Epithelial cell of prostate (primary cell): ENCODE results near the gene RBBP6.
A peak's percentile ranks its signal among the peaks of the same experiment; 100 is the strongest.
"Not testable (repeated sequence)": the region's sequence is repeated elsewhere in the genome, so short reads cannot be mapped to it uniquely, and the experiment has no call there.

ENCODE experiments used
- DNase-seq: peaks from one replicate; pipeline ENCODE4 v3.0.0-alpha.2; 2011; ENCODE audit warnings: low read depth, low spot score
- H3K27ac ChIP-seq: fragments of 450-650 bp; 2 replicates; pipeline ENCODE4 v1.5.1; 2017; ENCODE audit warnings: mild to moderate bottlenecking

Gene RBBP6

DNA sequence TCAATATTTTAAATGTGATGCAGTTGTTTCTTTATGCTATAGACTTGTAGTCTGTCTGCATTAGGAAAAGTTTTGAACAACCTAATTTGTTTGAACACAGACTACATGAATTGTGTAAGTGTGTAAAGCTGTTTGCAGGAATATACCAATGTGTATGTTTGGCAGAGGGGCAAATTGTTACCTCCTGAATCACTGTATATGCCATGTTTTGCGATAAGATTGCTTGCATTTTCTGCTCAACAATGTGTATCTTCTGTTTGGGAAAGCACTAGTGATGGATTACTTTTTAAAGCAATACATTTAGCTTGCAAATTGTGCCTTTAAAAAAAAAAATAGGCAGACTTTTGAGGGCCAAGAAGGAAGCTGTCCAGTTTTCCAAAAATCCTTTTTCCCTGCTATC lies 14.6 kb downstream of the RBBP6 start:
- DNase-seq, result no peak
- no peak overlapping the region for H3K27ac ChIP-seq

DNA sequence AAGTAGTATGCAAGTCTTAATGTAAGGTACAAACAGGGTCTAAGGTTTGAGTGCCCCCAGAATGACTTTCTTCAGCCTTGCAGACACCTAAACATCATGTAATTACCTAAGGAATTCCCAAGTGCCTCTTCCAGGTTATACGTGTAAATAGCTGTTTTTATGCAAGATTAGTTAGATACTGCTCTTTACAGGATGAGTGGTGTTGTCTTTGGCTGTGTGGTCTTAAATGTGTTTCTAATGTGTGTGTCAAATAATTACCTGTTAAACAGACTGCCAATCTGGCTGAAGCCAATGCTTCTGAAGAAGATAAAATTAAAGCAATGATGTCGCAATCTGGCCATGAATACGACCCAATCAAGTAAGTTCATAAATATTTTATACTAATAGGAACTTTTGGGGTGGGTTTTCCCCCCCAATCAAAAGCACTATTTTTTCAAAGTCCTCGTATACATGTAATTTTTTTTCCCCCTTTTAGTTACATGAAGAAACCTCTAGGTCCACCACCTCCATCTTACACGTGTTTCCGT lies 16.0 kb downstream of the RBBP6 start:
- no peak overlapping the region for H3K27ac ChIP-seq
- no peak for DNase-seq

DNA sequence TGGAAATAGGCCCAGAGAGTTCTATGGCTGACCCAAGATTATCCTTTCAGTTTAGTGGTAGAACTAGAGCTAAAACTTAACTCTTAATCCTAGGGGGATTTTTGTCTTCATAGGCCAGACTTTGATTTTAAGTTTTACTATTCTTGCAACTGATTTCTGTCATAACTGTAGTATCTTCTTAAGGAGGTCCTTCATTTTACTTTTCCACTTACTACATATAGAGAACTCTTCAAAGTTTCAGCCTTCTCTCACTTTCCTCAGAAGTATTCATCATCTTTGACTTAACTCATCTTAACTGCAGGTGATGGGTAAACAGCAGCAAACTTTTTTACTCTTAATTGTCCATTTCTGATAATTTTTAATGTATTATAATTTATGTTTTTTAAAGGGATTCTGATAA lies 23.4 kb downstream of the RBBP6 start:
- no peak for DNase-seq
- H3K27ac ChIP-seq, result no peak overlapping the region

- DNase-seq, result no peak
- no peak overlapping the region for H3K27ac ChIP-seq
Measured at GRCh38 chr16:24568392-24568791, 29.0 kb downstream of the RBBP6 start.

- no peak for DNase-seq
- no peak overlapping the region for H3K27ac ChIP-seq
Measured at GRCh38 chr16:24571096-24571495, 31.7 kb downstream of the RBBP6 start.

DNA sequence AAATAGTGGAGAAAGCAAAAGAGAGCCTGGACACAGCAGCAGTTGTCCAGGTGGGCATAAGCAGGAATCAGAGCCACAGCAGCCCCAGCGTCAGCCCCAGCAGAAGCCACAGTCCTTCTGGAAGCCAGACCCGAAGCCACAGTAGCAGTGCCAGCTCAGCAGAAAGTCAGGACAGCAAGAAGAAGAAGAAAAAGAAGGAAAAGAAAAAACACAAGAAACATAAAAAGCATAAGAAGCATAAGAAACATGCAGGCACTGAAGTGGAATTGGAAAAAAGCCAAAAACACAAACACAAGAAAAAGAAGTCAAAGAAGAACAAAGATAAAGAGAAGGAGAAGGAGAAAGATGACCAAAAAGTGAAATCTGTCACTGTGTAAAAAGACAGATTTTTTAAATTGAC lies 32.7 kb downstream of the RBBP6 start:
- H3K27ac ChIP-seq, result no peak overlapping the region
- no peak for DNase-seq

DNA sequence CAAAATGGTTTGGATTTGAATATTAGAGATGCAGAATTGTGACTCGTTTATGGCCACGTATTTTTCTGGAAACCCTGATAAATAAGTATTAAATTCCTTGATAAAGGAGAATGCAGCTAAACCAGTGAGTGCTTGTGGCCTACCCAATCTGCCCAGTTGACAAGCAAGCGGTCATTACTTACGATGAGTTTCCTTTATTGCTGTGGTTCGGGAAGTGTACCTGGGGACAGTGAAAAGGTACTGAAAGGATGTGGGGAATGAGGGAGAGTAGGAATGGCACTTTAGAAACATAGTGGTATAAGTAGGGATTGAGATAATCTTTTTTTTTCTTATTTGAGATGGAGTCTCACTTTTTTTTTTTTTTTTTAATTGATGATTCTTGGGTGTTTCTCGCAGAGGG lies 33.8 kb downstream of the RBBP6 start:
- H3K27ac ChIP-seq, result no peak overlapping the region
- DNase-seq, result no peak

- not testable (repeated sequence) for DNase-seq, H3K27ac ChIP-seq
Measured at GRCh38 chr16:24574515-24575485, 35.4 kb downstream of the RBBP6 start.

GRCh38 chr16:24575791-24576190 lies 36.4 kb downstream of the RBBP6 start:
- not testable (repeated sequence) for DNase-seq, H3K27ac ChIP-seq

- DNase-seq, result no peak
- peak overlapping the region; percentile 38 for H3K27ac ChIP-seq
Measured at GRCh38 chr16:24577167-24577566, 37.8 kb downstream of the RBBP6 start.

- DNase-seq, result no peak
- H3K27ac ChIP-seq, result no peak overlapping the region
Measured at GRCh38 chr16:24580665-24581064, 41.3 kb downstream of the RBBP6 start.

DNA sequence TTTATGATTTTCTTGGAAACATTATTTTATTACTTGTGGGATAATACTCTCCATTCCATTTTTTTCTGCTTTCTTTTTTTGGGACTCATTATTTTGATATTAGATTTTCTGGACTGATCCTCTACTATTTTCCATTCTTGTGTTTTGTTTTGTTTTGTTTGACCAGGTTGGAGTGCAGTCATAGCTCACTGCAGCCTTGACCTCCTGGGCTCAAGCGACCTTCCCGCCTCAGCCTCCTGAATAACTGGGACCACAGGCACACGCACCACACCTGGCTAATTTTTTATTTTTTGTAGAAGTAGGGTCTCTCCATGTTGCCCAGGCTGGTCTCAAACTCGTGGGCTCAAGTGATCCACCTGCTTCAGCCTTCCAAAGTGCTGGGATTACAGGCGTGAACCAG lies 44.1 kb downstream of the RBBP6 start:
- H3K27ac ChIP-seq, result no peak overlapping the region

DNA sequence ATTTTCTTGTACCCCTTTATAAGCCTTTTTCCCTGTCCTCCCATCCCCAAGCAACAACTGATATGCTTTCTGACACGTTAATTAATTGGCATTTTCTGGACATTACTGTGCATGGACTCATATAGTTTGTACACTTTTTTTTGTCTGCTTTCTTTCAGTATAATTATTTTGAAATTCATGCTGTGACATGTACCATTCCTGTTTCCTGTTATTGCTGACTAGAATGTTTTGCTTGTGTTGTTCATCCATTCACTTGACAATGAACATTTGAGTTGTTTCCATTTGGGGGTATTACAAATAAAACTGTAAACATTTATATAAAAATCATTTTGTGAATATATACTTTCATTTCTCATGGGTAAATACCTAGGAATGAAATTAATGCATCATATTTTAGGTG lies 50.6 kb downstream of the RBBP6 start:
- peak overlapping the region; percentile 9 for H3K27ac ChIP-seq
- DNase-seq, result no peak

More for the DNA sequence above, 44.1 kb downstream of the RBBP6 start:
- no peak for DNase-seq

- no peak for DNase-seq
- H3K27ac ChIP-seq, result no peak overlapping the region
Measured at GRCh38 chr16:24598777-24599437, 59.5 kb downstream of the RBBP6 start.

GRCh38 chr16:24609417-24609739 lies 70.0 kb downstream of the RBBP6 start:
- H3K27ac ChIP-seq, result no peak overlapping the region
- no peak for DNase-seq

DNA sequence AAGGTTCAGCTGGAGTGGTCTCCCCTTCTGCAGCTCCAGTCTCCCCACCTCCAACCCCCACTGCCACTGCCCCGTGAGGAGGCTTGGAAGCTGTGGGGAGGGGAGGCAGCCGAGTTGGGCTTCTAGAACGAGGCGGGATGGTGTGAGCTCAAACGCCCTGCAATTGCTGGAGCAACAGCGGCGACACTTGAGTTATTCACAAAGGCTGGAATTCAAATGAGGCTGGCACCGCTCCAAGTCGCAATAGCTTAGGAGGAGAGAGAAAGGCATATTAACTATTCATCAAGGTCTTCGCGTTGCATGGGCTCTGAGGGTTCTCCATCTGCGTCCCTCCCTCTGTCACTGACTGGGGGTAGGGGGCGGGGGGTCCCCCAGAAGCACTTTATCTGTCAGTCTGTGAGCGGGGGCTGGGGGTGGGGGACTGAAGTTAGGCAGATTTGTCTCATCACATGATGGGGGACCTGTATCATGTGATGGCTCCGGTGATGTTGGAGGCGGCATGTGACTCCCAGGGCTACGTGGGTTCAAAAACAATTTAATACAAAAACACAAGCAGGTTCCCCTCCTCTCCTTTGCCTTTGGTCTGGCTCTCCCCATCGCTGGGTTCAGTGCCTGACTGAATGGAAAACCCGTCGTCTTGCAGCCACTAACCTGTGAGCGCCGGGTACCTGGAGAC lies 70.5 kb downstream of the RBBP6 start:
- no peak overlapping the region for H3K27ac ChIP-seq
- DNase-seq, result no peak

- H3K27ac ChIP-seq, result no peak overlapping the region
Measured at GRCh38 chr16:24610416-24610755, 71.0 kb downstream of the RBBP6 start.

DNA sequence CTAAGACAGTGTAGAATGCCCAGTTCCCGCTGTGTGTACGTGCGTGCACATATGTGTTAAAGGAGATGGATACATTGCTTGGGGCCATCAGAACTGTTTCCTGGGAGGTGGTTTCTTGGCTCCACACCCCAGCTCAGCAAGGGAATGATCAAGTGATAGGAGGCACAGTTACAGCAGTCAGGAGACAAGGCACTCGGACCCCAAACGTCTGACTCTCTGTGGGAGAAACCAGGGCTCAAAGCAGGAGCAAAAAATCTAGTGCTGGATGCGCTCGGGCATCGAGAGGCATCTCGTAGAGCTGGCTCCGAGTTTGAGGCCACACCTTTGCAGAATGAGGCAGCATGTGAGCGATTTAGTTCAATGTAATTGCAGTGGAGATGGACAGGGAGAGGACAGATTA lies 71.9 kb downstream of the RBBP6 start:
- no peak overlapping the region for H3K27ac ChIP-seq
- no peak for DNase-seq

More at GRCh38 chr16:24610416-24610755, 71.0 kb downstream of the RBBP6 start:
- no peak for DNase-seq

GRCh38 chr16:24612656-24613055 lies 73.3 kb downstream of the RBBP6 start:
- no peak for DNase-seq
- H3K27ac ChIP-seq, result no peak overlapping the region

- H3K27ac ChIP-seq, DNase-seq: not testable (repeated sequence)
Measured at GRCh38 chr16:24613267-24613666, 73.9 kb downstream of the RBBP6 start.

GRCh38 chr16:24617502-24617901 lies 78.1 kb downstream of the RBBP6 start:
- no peak overlapping the region for H3K27ac ChIP-seq
- no peak for DNase-seq
